AG08396 (cell line): ENCODE results near the gene DUS3L.

ENCODE experiments used
- DNase-seq: peaks from one replicate; pipeline ENCODE4 v3.0.0; 2012; ENCODE audit warnings: low spot score, mixed read lengths

DUS3L gene

GRCh38 chr19:5821521-5822180, 30.7 kb upstream of the DUS3L start:
- no peak for DNase-seq

DNA sequence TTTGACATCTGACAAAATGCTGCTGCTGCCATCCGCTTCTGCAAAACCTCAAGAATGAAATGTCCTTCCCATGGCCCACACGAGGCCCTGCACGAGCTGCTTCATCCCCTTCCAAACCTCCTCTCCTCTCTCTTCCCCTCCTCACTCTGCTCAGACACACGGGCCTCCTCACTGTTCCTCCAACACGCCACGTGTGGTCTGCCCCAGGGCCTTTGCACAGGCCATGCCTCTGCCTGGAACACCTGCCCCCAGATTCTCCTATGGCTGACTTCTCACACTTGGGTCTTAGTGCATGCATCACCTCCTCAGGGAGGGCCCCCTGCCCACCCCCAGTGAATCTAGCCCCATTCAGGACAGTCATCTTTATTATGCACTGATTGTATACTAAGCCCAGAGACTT, 29.8 kb upstream of the DUS3L start:
- DNase-seq: no peak

GRCh38 chr19:5818594-5818993, 27.6 kb upstream of the DUS3L start:
- no peak for DNase-seq

DNA sequence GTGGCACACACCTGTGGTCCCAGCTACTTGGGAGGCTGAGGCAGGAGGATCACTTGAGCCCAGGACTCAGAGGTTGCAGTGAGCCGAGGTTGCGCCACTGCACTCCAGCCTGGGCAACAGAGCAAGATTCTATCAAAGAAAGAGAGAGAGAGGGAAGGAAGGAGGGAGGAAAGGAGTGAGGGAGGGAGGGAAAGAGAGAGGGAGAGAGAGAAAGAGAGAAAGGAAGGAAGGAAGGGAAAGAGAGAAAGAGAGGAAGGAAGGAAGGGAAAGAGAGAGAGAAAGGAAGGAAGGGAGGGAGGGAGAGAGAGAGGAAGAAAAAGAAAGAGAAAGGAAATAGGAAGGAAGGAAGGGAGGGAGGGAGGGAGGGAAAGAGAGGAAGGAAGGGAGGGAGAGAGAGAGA, 26.3 kb upstream of the DUS3L start:
- DNase-seq: no peak

- DNase-seq: no peak
Observed at GRCh38 chr19:5814852-5815246, 23.9 kb upstream of the DUS3L start.

DNA sequence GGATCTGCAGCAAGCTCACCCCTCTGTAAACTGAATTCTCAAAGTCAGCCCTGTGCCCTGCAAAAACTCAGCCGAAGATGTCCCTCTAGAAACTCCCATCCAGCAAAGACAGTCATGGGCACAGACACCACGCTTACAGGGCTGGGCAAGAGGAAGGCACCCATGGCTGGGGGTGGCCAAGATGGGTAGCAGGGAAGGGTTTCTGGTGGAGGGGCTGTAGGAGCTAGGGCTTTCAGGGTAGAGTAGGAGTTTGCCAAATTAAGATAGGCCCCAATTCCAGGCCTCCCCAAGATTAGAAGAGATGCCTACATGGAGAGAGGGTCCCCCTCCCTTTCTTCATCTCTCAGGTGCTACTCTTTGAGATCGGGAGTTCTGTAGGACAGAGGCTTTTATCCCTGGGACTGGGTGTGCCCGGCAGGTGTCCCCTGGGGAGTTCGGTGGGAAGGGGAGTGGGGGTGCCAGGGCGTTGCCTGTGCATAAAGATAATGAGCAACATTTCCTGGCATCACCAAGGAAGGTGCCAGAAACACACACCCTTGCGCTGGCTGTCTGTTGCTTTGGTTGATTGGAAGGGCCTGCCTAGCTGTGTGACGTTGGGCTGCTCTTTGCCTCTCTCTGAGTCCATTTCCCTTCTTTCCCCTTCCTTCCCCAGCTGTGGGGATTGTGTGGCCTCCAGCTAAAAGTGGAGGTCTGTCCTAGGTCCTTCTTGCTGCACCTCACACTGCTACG, 23.3 kb upstream of the DUS3L start:
- no peak for DNase-seq

DNA sequence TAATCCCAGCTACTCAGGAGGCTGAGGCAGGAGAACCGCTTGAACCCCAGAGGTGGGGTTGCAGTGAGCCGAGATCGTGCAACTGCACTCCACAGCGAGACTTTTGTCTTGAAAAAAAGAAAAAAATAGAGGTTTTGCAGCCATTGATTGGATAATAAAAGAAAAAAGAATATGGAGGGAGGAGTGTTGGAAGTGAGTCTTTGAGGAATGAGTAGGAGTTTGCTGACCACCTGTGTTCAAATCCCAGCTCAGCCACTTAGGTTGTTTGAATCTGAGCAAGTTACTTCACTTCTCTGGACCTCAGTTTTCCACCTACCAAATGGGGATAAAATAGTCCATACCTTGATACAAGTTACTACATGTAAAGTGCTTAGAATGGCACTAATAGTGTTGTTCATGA, 20.2 kb upstream of the DUS3L start:
- no peak for DNase-seq

DNA sequence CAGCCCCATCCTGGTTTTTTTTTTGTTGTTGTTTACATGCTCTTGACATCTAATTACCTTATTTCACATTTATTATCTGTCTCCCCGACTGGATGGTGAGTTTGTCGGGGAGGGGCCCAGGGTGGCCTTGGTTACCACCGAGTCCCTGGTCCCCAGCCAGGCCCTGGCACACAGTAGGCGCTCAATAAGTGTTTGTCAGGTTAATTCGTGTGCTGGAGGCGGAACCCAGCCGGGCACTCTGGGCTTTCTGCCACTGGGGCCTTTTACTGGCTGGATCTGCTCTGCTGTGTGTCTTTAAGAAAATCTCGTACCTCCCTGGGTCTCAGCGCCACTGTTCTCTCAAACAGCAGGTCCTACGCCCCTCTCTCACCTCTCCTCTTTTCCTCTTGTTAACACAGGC, 18.5 kb upstream of the DUS3L start:
- no peak for DNase-seq

GRCh38 chr19:5809053-5809452, 18.1 kb upstream of the DUS3L start:
- DNase-seq: no peak

DNA sequence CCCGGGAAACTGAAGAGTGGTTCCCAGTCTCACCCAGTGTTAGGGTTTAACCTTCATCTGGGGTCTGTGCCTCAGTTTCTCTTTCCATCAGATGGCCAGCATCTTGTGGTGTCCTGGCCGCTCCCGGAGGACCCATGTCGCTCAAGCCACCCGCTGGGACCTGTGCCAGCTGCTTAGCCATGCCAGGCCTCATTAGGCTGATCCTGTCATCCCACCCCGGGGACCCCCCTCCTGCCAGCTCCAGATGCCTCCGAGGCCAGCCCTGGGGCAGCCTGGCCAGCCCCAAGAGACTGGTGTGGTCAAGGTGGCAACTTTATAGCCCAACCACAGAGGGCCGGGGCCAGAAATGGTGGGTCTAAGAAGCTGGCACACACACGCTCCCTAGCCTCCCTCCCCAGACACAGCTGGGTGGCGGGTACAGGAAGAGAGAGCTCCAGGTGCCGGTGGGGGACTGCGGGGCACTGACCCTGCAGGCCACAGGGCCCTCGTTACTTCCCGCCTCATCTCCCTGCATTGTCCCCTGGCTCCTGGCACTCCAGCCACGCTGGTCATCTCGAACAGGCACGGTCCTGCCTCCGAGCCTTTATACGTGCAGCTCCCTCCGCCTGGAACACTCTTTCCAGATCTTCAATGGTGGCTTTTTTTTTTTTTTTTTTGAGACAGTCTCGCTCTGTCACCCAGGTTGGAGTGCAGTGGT, 17.3 kb upstream of the DUS3L start:
- no peak for DNase-seq

DNA sequence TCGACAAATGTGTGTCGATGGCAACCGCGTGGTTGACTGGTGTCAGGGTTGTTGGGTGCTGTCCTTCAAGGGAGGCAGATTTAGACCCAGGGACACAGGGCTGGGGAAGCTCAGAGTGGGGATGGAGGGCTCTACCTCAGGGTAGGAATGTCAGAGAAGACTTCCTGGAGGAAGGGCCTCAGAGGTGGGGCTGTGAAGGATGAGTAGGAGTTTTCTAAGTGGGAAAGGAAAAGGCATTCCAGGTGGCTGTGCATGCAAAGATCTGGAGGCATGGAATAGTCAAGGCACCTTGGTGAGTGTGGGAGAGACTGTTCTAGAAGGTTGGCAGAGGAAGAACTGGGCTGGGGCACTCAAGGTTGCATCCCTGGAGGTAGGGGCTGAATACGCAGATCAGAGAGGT, 15.9 kb upstream of the DUS3L start:
- DNase-seq: no peak

DNA sequence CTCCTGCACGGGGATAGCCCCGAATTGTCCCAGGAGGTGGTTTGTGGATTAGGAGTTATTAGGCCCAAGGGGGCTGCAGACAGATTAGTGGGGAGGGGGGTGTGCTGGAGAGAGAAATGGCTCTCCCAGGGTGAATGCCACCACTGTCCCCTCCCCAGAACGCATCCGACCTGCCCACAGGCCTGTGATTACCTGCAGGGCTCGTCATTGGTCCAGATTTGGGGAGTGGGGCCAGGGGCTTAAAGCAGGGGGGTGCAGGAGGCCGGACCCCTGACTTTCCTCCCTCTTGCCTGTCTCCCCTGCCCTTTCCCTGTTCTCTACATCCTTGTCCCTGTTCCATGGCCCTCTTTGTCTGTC, 15.1 kb upstream of the DUS3L start:
- DNase-seq: no peak

DNA sequence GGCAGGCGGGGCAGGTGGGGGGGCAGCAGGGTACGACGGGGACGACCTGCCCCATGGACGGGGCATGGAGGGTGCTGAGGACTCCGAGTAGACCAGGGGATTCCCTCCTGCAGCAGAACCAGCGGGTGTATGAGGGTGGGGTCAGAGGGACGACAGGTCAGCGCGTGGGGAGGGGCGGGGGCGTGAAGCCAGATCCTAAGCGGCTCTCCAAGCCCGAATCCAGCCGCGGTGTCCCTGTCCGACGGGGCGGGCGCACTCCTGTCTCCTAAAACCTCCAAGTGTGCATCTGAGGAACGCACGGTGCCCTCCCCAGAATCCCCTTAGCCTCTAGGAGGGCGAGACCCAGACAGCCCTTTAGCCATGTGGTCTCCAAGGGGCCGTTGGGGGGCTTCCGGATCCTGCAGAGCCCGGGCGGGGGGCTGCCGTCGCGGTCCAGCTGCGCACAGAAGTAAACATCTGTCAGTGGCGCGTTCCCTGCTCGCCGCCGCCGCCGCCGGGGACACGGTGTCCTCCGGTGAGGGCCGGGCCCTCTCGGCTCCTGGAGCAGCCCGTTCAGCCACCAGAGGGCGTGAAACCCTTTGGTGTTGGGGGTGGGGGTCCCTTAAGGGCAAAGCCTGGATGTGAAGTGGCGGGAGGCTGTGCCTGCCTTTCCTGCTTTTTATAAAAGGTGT, 14.6 kb upstream of the DUS3L start:
- DNase-seq: peak; percentile 84

- DNase-seq: peak; percentile 68
Observed at GRCh38 chr19:5804516-5805461, 13.8 kb upstream of the DUS3L start, which contains the start of gene NRTN. Gene NRTN (plus strand): TSS chr19:5805067. CDS start chr19:5824166, 19,099 bp downstream.

DNA sequence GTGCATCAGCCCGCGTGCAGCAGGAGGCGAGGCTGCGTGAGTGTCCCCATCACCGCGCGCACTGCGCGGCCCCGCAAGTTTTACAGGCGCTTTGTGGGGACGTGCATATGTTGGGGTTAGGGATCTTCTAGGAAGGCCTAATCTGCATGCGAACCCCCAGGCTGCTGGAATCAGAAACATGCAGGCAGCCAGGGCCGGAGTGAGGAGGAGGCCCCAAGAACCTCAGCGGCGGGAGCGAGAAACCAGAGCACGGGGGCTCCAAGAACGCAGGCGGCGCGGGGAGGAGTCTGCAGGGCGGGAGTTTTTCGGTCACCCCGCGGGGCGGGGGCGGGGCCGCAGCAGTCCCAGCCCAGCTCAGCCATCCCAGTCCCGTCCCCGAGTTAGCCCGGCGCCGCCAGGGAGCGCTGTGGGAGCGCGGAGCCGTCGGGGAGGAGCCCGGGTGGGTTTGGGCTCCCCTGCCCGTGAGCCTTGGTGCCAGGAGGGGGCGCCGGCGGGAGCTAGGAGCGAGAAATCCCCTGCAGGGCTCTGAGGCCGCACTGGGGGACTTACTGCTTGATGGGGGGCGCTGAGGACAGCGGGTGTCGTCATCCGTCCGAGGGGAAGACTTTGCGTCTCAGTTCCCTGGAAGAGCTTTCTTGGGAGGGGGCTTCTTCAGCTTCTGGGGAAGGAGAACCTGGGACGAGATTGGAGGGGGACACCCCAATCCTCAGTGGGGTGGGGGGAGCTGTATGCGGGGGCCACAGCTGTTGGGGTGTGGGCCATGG, 13.0 kb upstream of the DUS3L start:
- peak; percentile 99 for DNase-seq

DNA sequence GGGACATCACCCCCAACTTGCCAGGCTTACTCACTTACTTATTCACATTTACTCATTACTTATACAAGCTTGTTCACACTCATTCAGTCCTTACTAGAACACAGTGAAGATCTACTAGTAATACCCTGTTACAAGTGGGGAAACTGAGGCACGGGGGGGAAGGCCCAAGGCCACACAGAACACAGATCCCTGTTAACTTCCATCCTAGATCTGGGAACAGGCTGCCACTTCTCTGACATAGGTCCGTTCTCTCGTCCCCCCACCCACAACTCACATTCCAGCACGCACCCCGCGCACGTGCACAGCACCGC, 12.4 kb upstream of the DUS3L start:
- no peak for DNase-seq

- no peak for DNase-seq
Observed at GRCh38 chr19:5801796-5802619, 11.0 kb upstream of the DUS3L start.

DNA sequence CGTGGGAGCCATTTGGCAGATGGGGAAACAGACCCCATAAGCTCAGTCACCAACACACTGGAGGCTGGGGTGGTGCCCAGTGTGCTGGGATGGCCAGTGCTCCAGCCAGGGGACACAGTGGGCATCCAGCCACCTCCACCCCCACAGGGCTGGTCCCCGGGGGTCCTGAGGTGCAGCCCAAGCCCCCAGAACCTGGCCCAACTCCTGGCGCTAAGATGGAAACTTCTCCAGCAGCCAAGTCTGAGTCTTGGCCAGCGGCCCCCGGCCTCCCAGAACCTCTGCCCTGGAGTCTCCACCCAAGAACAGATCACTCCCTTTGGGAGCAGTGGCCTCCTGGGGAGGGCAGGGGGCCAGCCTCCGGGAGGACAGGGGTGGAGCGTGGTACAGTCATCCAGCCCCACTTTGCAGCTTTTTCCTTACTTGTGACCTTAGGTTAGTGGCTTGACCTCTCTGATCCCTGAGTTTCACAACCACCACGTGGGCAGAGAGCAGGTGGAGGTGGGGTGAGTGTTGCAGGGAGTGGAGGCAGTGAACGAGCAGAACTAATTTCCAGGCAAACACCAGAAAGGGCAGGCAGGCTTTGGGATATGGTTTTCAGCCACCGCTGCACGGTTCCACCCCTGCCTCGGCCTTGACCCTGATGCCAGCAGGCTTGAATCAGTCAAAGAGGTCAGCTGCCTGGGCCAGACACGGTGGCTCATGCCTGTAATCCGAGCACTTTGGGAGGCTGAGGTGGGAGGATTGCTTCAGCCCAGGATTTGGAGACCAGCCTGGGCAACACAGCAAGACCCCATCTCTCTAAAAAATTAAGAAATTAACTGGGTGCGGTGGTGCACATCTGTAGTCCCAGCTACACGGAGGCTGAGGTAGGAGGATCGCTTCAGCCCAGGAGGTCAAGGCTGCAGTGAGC, 9.7 kb upstream of the DUS3L start:
- no peak for DNase-seq
